Stimulated activated CD4-positive, alpha-beta T cell treated with anti-CD3 and anti-CD28 coated beads, Interleukin-1b, Interleukin-23, amount 100 ng/mL, for 48 hours (primary cell): ENCODE data around the gene ARMH3.
"Not testable (repeated sequence)": the region's sequence is repeated elsewhere in the genome, so short reads cannot be mapped to it uniquely, and the experiment has no call there.

Experiments used
- DNase-seq: peaks from one replicate; pipeline ENCODE4 v3.0.0-alpha.2; 2020

The ARMH3 gene, protein sequence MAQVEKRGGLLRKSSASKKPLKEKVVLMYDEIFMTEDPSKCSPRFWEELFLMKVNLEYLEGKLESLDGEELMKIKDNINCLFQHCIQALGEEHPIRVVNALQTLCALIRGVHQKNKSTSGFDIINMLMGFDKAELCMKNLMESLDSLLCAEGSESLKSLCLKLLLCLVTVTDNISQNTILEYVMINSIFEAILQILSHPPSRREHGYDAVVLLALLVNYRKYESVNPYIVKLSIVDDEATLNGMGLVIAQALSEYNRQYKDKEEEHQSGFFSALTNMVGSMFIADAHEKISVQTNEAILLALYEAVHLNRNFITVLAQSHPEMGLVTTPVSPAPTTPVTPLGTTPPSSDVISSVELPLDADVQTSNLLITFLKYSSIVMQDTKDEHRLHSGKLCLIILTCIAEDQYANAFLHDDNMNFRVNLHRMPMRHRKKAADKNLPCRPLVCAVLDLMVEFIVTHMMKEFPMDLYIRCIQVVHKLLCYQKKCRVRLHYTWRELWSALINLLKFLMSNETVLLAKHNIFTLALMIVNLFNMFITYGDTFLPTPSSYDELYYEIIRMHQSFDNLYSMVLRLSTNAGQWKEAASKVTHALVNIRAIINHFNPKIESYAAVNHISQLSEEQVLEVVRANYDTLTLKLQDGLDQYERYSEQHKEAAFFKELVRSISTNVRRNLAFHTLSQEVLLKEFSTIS

DNA sequence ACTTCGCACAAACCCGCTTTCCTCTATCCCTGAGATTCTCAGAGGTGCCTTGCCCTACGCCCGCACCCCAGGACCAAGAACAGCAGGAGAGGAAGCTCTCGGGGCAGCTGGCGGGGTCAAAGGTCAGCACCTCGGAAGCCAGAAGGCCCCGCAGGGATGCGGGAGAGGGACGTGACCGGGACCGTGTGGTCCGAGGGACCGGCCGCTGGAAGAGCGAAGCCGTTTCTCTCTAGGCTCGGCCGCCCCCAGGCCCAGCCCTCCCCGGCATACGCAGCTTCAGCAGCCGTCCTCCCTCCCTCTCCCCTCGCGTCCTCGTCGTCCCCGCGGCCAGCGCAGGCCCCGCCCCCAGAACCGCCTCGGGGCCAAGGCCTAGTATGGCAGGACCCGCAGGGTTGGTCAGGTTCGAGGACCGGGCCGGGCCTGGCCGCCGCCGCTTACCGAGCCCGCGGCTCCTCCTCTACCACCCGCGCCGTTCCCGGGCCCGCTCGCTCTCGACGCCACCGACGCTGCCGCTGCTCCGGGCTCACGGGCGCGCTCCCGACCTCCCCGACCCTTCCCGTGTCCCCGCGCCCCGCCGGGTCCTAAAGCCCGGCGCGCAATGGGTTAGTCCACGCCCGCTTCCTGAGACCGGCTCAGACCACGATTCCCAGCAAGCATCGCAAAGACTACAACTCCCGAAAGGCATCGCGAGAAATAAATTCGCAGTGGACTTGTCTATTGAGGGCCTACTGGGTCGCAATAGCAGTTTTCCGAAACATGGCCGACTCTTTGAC, at the start of gene ARMH3:
TSS of gene ARMH3 (minus strand) at position 527 of the 773 bp plus-strand sequence. CDS start 16,059 bp downstream, outside the sequence.
- DNase-seq, result peak; percentile 92

GRCh38 chr10:102102421-102102820, 46.4 kb upstream of the ARMH3 start:
- DNase-seq, result no peak

DNA sequence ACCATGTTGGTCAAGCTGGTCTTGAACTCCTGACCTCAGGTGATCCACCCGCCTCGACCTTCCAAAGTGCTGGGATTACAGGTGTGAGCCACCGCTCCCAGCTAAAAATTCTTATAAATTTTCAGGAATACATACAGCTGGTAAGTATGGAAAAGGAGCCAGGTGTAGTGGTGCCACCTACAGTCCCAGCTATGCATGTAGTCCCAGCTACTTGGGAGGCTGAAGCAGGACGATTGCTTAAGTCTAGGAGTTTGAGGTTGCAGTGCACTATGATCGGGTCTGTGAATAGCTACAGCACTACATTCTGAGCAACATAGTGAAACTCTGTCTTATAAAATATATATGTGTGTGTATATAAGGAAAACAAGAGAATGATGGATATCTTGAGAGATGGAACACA, 45.2 kb upstream of the ARMH3 start:
- no peak for DNase-seq

GRCh38 chr10:102096449-102096848, 40.5 kb upstream of the ARMH3 start:
- no peak for DNase-seq

DNA sequence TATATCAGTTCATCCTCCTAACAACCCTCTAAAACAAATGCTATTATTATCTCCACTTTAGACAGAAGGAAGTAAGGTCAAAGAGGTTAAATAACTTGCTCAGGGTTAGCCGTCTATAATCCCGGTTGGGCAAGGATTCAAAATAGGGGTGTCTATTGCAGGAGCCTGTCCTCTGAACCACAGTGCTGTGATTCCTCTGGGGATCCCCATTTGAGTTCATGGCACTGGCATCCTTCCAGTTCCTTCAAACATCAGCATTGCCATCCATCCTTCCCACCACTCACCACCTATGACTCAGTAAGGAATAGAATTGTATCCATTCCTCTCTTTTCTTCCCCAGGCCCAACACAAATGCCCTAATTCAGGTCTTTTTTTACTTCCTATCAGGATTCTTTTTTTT, 34.8 kb upstream of the ARMH3 start:
- no peak for DNase-seq

DNA sequence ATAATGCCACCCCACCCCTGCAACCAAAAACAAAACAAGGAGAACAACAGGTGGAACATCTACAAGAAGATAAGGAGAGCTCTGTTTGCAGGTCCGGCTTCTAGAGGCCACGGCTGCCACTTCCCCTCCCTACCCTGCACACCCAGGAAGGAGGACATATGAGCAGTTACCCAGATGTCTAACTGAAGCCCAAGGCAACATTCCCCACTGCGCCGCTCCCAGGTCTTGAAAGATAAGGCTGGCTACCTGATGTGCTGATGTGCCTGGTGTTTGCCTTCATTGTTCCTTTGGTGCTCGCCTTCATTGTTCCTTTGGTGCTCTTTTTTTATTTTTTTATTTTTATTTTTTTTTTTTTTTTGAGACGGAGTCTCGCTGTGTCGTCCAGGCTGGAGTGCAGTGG, 30.2 kb upstream of the ARMH3 start:
- DNase-seq, result no peak

DNA sequence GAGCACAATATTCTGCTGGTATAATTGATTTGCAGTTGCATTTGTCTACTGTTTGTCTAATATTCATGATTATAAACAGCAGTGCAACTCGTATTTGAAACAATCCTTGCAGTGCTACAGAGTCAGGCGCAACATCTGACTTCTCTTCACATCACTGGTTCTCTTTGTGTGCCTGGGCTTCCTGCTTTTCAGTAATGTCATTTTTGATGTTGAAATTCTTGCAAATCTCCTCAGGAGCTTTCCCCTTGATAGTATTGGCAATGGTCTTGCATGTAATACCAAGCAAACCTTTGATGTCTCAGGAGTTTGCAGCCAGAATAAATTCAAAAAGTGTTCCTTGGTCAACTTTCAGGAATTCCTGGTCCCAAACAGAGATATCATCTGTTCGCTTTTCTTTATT, 29.4 kb upstream of the ARMH3 start:
- no peak for DNase-seq

GRCh38 chr10:102083541-102083940, 27.6 kb upstream of the ARMH3 start:
- no peak for DNase-seq

GRCh38 chr10:102072673-102073527, 16.9 kb upstream of the ARMH3 start:
- peak; percentile 76 for DNase-seq

DNA sequence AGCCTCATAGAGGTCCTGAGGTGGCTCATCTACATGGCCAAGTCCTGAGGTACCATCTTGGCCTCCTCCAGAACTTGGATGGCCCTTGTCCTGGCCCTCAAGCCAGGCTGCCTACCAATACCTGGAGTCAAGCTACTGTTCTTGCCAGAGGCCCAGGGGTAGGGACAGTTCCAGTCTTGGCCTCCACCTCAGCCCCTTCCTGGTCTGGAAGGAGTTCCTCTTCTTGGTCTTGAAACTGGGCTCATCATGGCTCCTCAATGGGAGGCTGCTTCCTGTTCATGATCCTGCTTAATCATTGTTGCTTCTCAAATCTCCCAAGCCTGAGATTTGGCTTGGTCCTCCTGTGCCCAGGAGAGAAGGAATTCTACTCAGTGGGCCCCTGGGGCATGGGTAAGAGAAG, 13.1 kb upstream of the ARMH3 start:
- DNase-seq, result no peak

GRCh38 chr10:102068216-102068615, 12.2 kb upstream of the ARMH3 start:
- DNase-seq, result no peak

DNA sequence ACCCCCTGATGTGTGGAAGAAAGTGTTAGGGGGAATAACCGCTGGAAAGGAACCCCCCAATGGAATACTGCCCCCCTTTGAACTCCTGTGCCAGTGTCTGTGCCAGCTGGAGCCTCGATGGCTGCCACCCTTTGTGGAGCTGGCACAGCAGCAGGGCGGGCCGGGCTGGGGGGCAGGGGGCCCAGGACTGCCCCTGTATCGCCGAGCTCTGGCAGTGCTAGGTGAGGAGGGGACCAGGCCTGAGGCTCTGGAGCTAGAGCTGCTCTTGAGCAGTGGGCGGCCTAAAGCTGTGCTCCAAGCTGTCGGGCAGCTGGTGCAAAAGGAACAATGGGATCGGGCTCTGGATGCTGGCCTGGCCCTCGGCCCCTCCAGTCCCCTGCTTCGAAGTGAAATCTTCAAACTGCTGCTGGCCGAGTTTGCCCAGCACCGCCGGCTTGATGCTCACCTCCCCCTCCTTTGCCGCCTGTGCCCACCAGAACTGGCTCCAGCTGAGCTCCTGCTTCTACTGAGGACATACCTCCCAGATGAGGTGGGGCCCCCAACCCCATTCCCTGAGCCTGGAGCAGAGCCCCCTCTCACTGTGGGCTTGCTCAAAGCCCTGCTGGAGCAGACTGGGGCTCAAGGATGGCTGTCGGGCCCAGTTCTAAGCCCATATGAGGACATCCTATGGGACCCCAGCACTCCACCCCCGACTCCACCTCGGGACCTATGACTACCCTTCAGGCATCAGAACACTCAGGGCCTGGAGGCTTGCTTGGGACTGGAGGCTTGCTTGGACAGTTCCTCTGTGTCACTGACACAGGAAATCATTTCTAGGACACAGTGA, 11.3 kb upstream of the ARMH3 start:
- DNase-seq, result no peak

DNA sequence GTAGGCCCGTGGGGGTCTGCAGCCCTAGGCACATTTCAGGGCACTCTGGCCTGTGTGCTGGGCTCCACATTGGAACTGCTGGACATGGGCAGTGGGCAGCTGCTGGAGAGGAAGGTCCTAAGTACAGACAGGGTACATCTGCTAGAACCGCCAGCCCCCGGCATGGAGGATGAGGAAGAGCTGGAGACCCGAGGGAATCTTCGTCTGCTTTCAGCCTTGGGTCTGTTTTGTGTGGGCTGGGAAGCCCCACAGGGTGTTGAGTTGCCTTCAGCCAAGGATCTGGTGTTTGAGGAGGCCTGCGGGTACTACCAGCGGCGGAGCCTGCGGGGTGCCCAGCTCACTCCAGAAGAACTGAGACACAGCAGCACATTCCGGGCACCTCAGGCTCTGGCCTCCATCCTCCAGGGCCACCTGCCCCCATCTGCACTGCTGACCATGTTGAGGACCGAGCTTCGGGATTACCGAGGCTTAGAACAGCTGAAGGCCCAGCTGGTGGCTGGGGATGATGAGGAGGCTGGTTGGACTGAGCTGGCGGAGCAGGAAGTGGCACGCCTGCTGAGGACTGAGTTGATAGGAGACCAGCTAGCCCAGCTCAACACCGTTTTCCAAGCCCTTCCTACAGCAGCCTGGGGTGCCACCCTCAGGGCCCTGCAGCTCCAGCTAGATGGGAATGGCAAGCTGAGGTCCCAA, 10.6 kb upstream of the ARMH3 start:
- DNase-seq, result no peak

DNA sequence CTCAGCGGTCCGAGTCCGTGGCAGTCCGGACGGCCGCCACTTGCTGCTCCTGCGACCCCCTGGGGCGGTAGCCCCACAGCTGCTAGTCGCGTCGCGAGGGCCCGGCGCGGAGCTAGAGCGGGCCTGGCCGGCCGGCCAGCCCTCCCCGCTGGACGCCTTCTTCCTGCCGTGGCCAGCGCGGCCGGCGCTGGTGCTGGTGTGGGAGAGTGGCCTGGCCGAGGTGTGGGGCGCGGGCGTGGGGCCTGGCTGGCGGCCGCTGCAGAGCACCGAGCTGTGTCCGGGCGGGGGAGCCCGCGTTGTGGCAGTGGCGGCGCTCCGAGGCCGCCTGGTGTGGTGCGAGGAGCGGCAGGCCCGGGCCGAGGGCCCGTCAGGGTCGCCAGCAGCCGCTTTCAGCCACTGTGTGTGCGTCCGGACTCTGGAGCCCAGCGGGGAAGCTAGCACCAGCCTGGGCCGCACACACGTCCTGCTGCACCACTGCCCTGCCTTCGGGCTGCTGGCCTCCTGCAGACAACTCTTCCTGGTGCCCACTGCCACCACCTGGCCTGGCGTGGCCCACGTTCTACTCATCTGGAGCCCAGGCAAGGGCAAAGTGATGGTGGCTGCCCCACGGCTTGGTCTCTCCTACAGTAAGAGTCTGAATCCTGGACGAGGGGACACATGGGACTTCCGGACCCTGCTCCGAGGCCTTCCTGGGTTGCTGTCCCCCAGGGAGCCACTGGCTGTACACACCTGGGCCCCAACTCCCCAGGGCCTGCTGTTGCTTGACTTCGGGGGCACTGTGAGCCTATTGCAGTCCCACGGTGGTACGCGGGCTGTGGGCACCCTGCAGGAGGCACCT, 9.8 kb upstream of the ARMH3 start:
- no peak for DNase-seq

DNA sequence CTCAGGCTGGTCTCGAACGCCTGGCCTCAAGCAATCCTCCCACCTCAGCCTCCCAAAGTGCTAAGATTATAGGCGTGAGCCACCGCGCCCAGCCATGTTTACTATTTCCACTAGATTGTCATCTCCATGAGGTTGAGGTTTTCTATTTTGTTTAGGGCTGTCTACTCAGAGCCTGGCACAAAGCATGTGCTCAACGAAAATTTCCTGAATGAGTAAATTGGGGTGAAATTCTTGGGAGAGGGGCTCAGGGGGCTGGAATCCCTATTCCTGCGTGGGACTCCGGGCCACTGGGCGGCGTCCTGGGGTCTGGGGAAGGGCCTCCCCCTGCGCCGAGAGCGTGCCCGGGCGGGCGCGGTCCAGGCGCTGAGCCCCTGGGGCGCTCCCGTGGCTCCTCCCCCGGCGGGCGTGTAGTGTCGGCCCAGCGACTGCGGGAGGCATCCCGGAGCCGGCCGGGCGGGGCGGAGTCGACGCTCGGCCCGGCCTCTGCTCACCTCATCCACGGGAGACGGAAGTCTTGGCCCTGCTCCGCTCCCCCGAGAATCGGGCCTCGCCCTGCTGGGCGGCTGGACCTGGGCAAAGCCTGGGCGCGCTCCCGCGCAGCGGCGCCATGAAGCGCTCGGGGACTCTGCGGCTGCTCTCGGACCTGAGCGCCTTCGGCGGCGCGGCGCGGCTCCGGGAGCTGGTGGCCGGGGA, 9.0 kb upstream of the ARMH3 start, which contains the start of gene HPS6:
TSS of gene HPS6 (plus strand) at position 482 of the 693 bp plus-strand sequence. CDS start at position 608, 126 bp downstream.
- DNase-seq, result peak; percentile 87

DNA sequence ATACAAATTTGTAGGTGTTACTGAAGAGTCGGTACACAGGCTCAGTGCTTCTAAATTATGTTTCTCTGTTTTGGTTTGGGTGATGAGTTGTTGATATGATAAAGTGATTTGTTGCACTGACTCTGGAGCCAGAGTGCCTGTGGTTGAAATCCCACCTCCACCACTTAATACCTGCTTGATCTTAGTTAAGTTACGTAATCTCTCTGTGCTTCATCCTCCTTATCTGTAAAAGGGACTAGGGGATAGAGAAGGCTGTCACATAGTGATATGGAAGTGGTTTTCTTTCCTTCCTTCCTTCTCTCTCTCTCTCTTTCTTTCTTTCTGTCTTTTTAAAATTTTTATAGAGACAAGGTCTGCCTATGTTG, 8.5 kb upstream of the ARMH3 start:
- DNase-seq, result no peak

- DNase-seq, result no peak
Observed at GRCh38 chr10:102059987-102060386, 4.0 kb upstream of the ARMH3 start.

GRCh38 chr10:102054881-102055646, 909 bp downstream of the ARMH3 start:
- DNase-seq, result not testable (repeated sequence)

DNA sequence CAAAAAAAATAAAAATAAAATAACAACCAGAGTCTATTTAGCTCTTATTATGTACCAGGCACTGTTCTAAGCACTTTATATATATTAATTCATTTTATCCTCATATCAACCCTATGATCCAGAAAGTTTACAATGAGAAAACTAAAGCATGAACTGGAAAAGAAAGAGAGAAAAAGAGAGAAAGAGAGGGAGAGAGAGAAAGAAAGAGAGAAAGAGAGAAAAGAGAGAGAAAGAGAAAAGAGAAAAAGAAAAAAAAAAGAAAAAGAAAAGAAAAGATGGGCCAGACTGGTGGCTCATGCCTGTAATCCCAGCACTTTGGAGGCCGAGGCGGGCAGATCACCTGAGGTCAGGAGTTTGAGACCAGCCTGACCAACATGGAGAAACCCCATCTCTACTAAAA, 9.9 kb downstream of the ARMH3 start:
- DNase-seq, result no peak
